NT2/D1 (cell line): Measurements from ENCODE around the gene NOC2L.

ENCODE experiments used
- SUZ12 ChIP-seq: IDR thresholded peaks from 2 replicates; pipeline ENCODE4 v1.6.1; 2011; ENCODE audit not compliant: insufficient read length, insufficient read depth; ENCODE audit errors: extremely low read depth
- YY1 ChIP-seq: IDR thresholded peaks from 2 replicates; pipeline ENCODE4 v1.6.1; 2011; ENCODE audit not compliant: insufficient read length, insufficient read depth
- ZNF274 ChIP-seq: IDR thresholded peaks from 2 replicates; pipeline ENCODE4 v1.6.1; 2011; ENCODE audit warnings: mild to moderate bottlenecking, low read depth, low read length

DNA sequence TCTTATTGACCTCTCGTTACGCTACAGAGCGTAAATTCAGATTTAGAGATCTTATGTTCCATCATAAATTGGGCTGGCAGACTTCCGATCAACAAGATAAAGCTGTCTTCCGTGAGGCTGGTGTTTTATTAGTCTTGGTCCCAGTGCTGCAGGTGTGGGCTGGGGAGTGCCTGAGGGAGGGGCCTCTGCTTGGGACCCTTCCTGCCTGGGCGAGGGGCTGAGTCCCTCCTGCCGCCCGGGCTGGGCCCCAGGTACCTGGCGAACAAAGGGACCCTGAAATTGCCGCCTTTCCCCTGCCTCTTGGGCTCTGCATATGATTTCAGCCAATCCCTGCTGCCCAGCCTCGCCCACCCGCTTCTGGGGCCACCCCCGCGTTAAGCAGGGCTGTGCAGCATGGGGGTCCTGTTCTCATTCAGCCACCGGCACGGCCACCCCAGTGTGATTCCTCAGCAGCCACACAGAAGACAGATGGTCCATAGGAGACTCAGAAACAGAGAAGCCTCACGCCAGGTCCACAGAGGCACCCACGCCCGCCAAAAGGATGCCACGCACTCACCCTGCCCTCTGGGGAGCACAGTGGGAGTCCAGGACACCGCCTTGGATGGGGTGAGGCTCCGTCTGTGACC is 41.5 kb downstream of the NOC2L start:
- TF ChIP-seq ZNF274 (no peak), YY1 (no peak), SUZ12 (no peak)
